PC-3 (cell line): ENCODE results near the gene DNM1.

Experiments
- EZH2 ChIP-seq: fragments of 300-600 bp; sonication (generic); IDR thresholded peaks from one replicate; pipeline ENCODE4 v1.6.1; 2017; ENCODE audit warnings: antibody characterized with exemption, mild to moderate bottlenecking, low read length; ENCODE audit not compliant: unreplicated experiment
- TF ChIP-seq, protein P1 (sequence below): fragments of 300-600 bp; sonication (generic); conservative IDR thresholded peaks from 2 replicates; pipeline ENCODE4 v1.5.1; 2017; ENCODE audit warnings: antibody characterized with exemption, low read depth, mild to moderate bottlenecking, low read length

GRCh38 chr9:128282500-128282899 is 79.3 kb downstream of the DNM1 start:
- TF ChIP-seq EZH2, result no peak
- TF ChIP-seq, protein P1, sequence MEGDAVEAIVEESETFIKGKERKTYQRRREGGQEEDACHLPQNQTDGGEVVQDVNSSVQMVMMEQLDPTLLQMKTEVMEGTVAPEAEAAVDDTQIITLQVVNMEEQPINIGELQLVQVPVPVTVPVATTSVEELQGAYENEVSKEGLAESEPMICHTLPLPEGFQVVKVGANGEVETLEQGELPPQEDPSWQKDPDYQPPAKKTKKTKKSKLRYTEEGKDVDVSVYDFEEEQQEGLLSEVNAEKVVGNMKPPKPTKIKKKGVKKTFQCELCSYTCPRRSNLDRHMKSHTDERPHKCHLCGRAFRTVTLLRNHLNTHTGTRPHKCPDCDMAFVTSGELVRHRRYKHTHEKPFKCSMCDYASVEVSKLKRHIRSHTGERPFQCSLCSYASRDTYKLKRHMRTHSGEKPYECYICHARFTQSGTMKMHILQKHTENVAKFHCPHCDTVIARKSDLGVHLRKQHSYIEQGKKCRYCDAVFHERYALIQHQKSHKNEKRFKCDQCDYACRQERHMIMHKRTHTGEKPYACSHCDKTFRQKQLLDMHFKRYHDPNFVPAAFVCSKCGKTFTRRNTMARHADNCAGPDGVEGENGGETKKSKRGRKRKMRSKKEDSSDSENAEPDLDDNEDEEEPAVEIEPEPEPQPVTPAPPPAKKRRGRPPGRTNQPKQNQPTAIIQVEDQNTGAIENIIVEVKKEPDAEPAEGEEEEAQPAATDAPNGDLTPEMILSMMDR, result no peak
